HTR-8/SVneo (cell line): ENCODE data around the gene CDC42BPB.
"Not testable (repeated sequence)": the region's sequence is repeated elsewhere in the genome, so short reads cannot be mapped to it uniquely, and the experiment has no call there.

Experiments used
- DNase-seq: peaks from one replicate; pipeline ENCODE4 v3.0.0; 2011; ENCODE audit warnings: low spot score, mixed read lengths; ENCODE audit not compliant: insufficient read length
- FAIRE-seq: peaks from 2 replicates; lab custom pipeline; 2011; peaks lifted over from hg19 to GRCh38; lab: Jason Lieb, UNC

Gene CDC42BPB

DNA sequence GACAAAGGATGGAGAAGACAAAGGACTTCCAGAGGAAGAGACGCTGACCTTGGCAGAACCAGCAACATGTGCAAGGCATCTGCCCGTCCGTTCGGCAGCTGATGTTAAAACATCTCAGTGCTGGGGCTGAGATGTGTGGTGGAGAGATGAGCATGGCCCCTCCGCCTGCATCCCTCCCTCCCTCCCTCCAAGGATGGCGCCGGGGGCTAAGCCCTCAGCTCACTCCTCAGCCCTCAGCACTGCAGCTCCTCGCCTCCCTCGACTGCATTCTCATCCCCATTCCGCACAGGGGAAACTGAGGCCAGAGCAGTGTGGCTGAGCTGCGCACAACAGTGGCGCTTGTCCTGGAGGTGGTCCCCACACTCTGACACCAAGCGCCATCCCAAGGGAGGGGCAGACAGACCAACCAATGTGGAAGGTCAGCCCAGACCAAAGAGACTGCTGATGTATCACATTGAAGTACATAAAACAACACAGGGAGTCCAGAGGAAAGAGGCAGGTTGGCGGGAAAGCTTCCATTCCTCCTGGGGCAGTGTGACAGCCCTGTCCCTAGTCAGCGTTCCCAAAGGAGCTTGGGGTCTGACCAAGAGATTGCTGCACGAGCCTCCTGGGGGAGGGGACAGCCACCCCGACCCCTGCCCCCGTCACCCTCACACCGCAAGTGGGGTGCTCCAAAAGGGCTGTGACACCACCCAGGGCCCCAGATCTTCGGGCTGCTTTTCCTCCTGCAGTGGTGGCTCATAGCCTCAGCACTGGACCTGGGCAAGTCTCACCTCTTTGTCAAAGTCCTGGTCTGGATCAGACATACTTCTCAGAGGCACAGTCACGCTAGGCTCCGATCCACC is 119.8 kb downstream of the CDC42BPB start:
- no peak for FAIRE-seq
- no peak for DNase-seq

- DNase-seq, result no peak
These were observed 121.6 kb downstream of the CDC42BPB start for GRCh38 chr14:102935756-102936155.

GRCh38 chr14:102933618-102934231 is 123.6 kb downstream of the CDC42BPB start:
- DNase-seq (no peak), FAIRE-seq (no peak)

More at GRCh38 chr14:102935756-102936155, 121.6 kb downstream of the CDC42BPB start:
- FAIRE-seq, result no peak

GRCh38 chr14:102932484-102933248 is 124.7 kb downstream of the CDC42BPB start:
- no peak for FAIRE-seq
- no peak for DNase-seq

- DNase-seq, result no peak
- no peak for FAIRE-seq
These were observed 125.6 kb downstream of the CDC42BPB start for GRCh38 chr14:102931580-102932285.

DNA sequence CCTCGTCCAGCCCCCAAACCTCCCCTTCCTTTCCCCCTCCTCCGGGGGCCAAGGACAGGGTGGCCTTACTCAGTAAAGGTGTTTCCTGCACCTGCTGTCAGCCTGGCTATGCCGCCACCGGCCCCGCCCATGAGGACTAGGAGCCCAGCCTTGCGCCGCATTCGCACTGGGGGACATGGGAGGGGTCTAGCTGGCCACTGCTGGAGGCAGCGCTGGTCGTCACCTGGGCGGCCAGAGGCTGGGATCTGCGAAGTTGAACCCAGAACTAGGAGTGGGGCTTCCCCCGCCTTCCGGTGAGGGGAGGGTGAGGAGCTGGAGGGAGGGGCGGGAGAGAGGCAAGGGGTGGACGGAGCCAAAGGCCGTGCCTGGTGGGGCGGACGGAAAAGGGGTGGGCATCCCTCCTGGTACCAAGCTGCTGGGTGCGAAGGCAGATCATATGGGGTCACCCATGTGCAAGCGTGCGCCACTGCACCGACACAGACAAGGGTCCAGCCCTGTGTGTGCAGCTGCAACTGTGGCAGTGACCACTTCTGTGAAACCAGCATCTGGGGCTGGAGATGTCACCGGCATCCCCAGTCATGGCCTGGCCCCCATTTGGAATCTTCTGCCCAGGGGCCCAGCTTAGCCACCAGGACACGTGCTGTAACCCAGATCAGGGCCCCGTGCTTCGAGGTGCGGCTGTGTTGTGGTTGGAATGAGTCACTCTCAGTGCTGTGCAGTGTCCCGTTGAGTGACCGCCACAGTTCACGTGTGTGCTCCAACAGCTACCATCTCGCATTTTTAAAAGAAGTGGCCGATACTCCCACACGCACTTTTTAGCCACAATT is 126.4 kb downstream of the CDC42BPB start:
- FAIRE-seq, result peak; percentile 31
- DNase-seq, result peak; percentile 38

DNA sequence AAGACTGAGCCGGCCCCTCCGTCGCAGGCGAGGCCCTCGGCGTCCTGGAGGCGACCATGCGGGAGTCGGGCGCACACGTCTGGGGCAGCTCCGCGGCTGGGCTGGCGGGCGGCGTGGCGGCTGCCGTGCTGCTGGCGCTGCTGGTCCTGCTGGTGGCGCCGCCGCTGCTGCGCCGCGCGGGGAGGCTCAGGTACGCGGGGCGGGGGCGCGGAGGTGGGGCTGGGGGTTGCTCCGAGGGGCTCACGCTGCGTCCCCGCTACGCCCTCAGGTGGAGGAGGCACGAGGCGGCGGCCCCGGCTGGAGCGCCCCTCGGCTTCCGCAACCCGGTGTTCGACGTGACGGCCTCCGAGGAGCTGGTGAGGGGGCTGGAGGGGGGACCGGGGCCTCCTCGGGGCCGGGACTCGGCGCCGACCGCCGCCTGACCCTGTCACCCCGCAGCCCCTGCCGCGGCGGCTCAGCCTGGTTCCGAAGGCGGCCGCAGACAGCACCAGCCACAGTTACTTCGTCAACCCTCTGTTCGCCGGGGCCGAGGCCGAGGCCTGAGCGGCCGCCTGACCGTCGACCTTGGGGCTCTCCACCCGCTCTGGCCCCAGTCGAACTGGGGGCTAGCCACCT is 127.1 kb downstream of the CDC42BPB start:
- FAIRE-seq (no peak), DNase-seq (no peak)

DNA sequence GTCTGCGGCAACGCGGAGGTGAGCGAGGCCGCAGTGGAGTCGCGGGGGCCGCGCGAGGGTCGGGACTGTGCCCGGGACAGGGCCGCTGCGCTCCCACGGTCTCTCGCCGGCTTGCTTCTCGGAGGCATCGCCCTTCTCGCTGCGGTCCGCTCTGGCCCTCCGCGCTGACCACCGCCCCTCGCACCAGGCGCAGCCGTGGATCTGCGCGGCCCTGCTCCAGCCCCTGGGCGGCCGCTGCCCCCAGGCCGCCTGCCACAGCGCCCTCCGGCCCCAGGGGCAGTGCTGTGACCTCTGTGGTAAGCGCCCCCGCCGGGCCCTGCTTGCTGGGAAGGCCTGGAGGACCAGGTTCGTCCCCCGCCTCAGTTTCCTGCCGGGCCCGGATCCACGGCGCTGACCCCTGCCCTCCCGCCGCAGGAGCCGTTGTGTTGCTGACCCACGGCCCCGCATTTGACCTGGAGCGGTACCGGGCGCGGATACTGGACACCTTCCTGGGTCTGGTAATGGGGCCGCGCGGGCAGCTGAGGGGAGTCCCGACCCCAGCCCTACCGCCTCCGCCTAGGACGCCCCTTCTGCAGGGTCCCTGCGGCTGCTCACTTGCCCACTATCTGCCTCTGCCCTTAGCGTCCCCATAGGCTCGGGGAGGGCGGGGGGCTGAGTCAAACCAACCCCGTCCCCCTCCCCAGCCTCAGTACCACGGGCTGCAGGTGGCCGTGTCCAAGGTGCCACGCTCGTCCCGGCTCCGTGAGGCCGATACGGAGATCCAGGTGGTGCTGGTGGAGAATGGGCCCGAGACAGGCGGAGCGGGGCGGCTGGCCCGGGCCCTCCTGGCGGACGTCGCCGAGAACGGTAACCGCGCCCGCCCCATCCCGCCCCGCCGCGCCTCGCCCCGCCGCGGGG is 127.9 kb downstream of the CDC42BPB start:
- DNase-seq (no peak), FAIRE-seq (no peak)

GRCh38 chr14:102928412-102929240 is 128.7 kb downstream of the CDC42BPB start:
- DNase-seq, result no peak
- no peak for FAIRE-seq

GRCh38 chr14:102927878-102928411 is 129.4 kb downstream of the CDC42BPB start:
- no peak for DNase-seq
- no peak for FAIRE-seq

- FAIRE-seq (no peak), DNase-seq (no peak)
These were observed 129.9 kb downstream of the CDC42BPB start for GRCh38 chr14:102927346-102927877.

- not testable (repeated sequence) for DNase-seq, FAIRE-seq
These were observed 130.5 kb downstream of the CDC42BPB start for GRCh38 chr14:102926840-102927239.

- no peak for FAIRE-seq
- no peak for DNase-seq
These were observed 131.2 kb downstream of the CDC42BPB start for GRCh38 chr14:102926104-102926503.

DNA sequence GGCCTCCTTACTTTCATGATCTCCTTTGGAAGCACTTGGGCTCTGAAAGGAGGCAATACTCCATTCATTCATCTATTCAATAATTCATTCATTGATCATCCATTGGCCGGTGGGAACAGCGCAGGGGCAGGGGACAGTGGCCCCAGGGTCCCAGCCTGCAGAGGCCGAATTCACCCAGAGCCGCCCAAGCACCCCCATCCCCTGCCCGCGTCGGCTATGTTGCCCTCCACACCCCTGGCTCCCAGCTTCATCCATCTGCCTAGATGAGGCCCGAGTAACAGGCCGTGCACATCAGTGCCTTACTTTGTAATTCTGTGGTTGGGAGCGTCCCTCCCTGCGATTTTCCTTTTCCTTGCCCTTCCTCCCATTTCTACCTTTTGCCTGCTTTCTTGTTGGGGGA is 131.7 kb downstream of the CDC42BPB start:
- DNase-seq (no peak), FAIRE-seq (no peak)

DNA sequence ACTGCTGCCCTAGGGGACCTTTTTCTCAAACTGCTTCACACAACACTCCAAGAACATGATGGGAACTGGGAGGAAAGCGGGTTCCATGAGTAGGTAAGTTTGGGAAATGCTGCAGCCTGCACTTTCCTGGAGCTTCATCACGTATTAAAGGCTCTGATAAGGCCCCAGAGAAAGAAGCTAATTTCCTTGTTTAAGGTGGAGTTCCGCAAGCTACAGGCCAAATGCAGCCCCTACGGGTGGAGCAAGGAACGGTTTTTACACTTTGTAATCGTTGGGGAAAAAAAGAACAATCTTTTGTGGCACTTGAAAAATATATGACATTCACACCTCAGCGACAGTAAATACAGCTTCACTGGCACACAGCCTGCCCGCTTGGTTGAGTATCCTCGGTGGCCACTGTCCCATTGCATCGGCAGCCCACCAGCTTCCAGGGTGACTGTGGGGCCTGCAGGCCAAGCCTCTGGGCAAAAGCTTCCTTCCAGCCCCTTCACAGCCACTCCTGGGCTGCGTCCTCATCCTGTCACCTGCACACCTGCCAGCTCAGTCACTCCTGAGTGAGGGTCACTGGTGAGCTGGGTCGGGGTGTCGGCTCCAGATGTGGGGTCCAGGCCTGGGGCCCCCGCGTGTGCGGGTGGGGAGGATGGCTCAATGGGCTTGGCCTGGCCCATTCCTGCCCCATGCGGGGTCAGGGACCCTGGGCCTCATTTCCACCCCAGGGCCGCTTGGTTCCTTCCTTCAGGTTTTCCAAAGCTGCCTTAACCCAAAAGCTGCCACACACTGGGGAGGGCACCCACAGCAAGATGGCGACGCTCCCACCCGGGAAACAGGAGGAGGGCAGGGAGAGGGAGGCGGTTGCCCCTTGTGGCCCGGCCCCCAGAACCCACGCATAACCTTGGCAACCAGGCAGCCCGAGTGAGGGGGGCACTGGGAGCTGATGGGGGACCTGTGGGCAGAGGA is 132.4 kb downstream of the CDC42BPB start:
- no peak for DNase-seq
- FAIRE-seq, result no peak
